PC-3 (cell line): ENCODE data around the gene DSG3. TPM values are rescaled to one million over a fixed set of nuclear protein-coding genes. Genes with fewer than 3 reads are reported as not detected.

Experiments used
- ATAC-seq: fragments of 200-7000 bp; cut with Tn5 transposase; 2 replicates; pipeline ENCODE4 v1.9.1; 2020; ENCODE audit warnings: mild to moderate bottlenecking, moderate library complexity
- BruUV-seq: library from RNA; stranded (reverse); fragments of 400-500 nt; replicated peaks from 2 replicates; lab custom pipeline; 2021; lab: Mats Ljungman, UMichigan
- CTCF ChIA-PET: fragments of 300-600 bp; sonication (Branson Sonifier 250); formaldehyde crosslinking; loops from one replicate; lab custom pipeline; 2022; ENCODE audit warnings: antibody characterized with exemption; lab: Charles Lee
- POLR2A ChIA-PET: fragments of 300-600 bp; sonication (Branson Sonifier 250); formaldehyde crosslinking; loops from one replicate; lab custom pipeline; 2022; ENCODE audit warnings: antibody characterized with exemption; ENCODE audit not compliant: unreplicated experiment; lab: Charles Lee
- DNase-seq: peaks from one replicate; pipeline ENCODE4 v3.0.0-alpha.2; 2015
- H2AFZ ChIP-seq: fragments of 300-600 bp; sonication (generic); 2 replicates; pipeline ENCODE4 v1.6.0; 2016; ENCODE audit warnings: antibody characterized with exemption, low read length
- H3F3A ChIP-seq: fragments of 300-600 bp; sonication (generic); one replicate; pipeline ENCODE4 v1.6.0; 2017; ENCODE audit warnings: antibody characterized with exemption, low read length, control low read depth, mild to moderate bottlenecking; ENCODE audit not compliant: unreplicated experiment
- H3K27ac ChIP-seq: fragments of 300-600 bp; sonication (generic); 2 replicates; pipeline ENCODE4 v1.5.1; 2016; ENCODE audit warnings: mild to moderate bottlenecking, low read length
- H3K27me3 ChIP-seq: fragments of 300-600 bp; sonication (generic); 2 replicates; pipeline ENCODE4 v1.6.1; 2016; ENCODE audit warnings: low read length, mixed read lengths
- H3K36me3 ChIP-seq: fragments of 300-600 bp; sonication (generic); 2 replicates; pipeline ENCODE4 v1.6.1; 2016; ENCODE audit warnings: low read depth, mixed run types, low read length, mixed read lengths
- H3K4me1 ChIP-seq: fragments of 300-600 bp; sonication (generic); 2 replicates; pipeline ENCODE4 v1.5.1; 2016; ENCODE audit warnings: low read length; ENCODE audit not compliant: insufficient read depth
- H3K4me2 ChIP-seq: fragments of 300-600 bp; sonication (generic); 2 replicates; pipeline ENCODE4 v1.6.0; 2016; ENCODE audit warnings: low read length
- H3K4me3 ChIP-seq: fragments of 300-600 bp; sonication (generic); 2 replicates; pipeline ENCODE4 v1.5.1; 2016; ENCODE audit warnings: mild to moderate bottlenecking, low read length, mixed read lengths
- H3K79me2 ChIP-seq: fragments of 300-600 bp; sonication (generic); 2 replicates; pipeline ENCODE4 v1.6.1; 2017; ENCODE audit warnings: low read length, mixed read lengths
- H3K9ac ChIP-seq: fragments of 300-600 bp; sonication (generic); 2 replicates; pipeline ENCODE4 v1.6.0; 2016; ENCODE audit warnings: mild to moderate bottlenecking, low read length
- H3K9me2 ChIP-seq: fragments of 300-600 bp; sonication (generic); replicated peaks from 2 replicates; pipeline ENCODE4 v1.6.1; 2016; ENCODE audit warnings: mixed run types, low read length, mixed read lengths
- H3K9me3 ChIP-seq: fragments of 300-600 bp; sonication (generic); 2 replicates; pipeline ENCODE4 v1.6.1; 2016; ENCODE audit warnings: low read length, mixed read lengths
- H4K20me1 ChIP-seq: fragments of 300-600 bp; sonication (generic); 2 replicates; pipeline ENCODE4 v1.6.1; 2016; ENCODE audit warnings: low read length, mixed read lengths
- EZH2 ChIP-seq: fragments of 300-600 bp; sonication (generic); IDR thresholded peaks from one replicate; pipeline ENCODE4 v1.6.1; 2017; ENCODE audit warnings: antibody characterized with exemption, mild to moderate bottlenecking, low read length; ENCODE audit not compliant: unreplicated experiment
- EZH2phosphoT487 ChIP-seq: fragments of 300-600 bp; sonication (generic); IDR thresholded peaks from 2 replicates; pipeline ENCODE4 v1.6.1; 2018; ENCODE audit warnings: mild to moderate bottlenecking, antibody characterized with exemption, low read length, borderline replicate concordance
- intact Hi-C: fragments of 100-400 bp; cut with micrococcal nuclease; formaldehyde crosslinking; loops from 2 replicates; pipeline ENCODE4 v1.9.0; 2023
- total RNA-seq: library from RNA; depleted of rRNA; stranded (reverse); fragments of >200 nt; gene quantifications from 2 replicates; pipeline ENCODE4 v1.2.3, GENCODE V29; 2014
- TF ChIP-seq, protein P1 (sequence below): fragments of 300-600 bp; sonication (generic); conservative IDR thresholded peaks from 2 replicates; pipeline ENCODE4 v1.5.1; 2017; ENCODE audit warnings: antibody characterized with exemption, low read depth, mild to moderate bottlenecking, low read length

Gene DSG3
- total RNA-seq, 1 experiment from 2014 or later: not detected

DNA sequence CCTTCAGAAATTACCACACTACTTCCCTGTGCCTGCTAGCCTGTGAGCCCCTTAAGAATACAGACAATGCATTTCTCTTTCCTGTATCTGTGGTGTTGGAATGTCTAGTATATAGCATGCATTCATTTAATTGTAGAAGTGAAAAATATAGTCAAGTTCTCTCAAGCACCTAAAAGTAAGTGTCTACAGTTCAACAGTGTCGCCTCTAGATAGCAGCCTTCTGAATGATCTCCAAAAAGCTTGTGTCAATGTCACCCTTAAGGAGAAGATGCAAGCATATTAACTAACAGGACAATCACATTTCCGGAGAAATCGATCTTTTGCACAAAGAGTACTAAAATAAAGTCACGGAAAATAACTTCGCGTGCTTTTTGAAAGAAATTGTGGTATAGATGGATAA, 27.5 kb upstream of the DSG3 start:
- H3K27ac ChIP-seq: no peak overlapping the region
- intact Hi-C loops: loop anchor here (5.0 kb wide), 2 partner anchors 153 to 423 kb away; no protein-coding TSS in a partner anchor
- H3K9ac ChIP-seq: no peak overlapping the region

DNA sequence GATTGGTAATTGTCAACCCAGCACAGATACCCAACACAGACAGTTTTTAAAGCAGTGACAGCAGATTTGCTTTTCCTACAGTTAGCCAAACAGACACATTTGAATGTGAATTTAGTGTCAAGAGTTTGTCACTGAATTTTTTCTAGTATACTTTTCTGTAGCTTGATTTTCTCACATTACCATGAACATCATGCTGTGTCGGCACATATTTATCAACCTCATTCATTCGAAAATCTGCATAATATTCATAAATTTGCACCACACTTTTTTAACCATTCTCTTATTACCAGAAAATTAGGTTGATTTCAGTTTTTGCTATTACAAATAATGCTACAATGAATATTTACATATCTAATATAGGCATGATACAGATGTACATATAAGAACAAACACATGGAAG, 27.0 kb upstream of the DSG3 start:
- Histone ChIP-seq H3K9me2 (no peaks in the 10 kb centered on the region), H3F3A (no peaks in the 10 kb centered on the region), H4K20me1 (no peaks in the 10 kb centered on the region), H2AFZ (no peak overlapping the region), H3K4me3 (no peak overlapping the region), H3K9me3 (no peaks in the 10 kb centered on the region), H3K36me3 (no peaks in the 10 kb centered on the region), H3K9ac (no peak overlapping the region), H3K79me2 (no peaks in the 10 kb centered on the region), H3K4me1 (no peaks in the 10 kb centered on the region), H3K4me2 (no peak overlapping the region), H3K27me3 (no peaks in the 10 kb centered on the region), H3K27ac (no peak overlapping the region)
- TF ChIP-seq EZH2: no peak
- TF ChIP-seq EZH2phosphoT487: no peak
- TF ChIP-seq, protein P1, sequence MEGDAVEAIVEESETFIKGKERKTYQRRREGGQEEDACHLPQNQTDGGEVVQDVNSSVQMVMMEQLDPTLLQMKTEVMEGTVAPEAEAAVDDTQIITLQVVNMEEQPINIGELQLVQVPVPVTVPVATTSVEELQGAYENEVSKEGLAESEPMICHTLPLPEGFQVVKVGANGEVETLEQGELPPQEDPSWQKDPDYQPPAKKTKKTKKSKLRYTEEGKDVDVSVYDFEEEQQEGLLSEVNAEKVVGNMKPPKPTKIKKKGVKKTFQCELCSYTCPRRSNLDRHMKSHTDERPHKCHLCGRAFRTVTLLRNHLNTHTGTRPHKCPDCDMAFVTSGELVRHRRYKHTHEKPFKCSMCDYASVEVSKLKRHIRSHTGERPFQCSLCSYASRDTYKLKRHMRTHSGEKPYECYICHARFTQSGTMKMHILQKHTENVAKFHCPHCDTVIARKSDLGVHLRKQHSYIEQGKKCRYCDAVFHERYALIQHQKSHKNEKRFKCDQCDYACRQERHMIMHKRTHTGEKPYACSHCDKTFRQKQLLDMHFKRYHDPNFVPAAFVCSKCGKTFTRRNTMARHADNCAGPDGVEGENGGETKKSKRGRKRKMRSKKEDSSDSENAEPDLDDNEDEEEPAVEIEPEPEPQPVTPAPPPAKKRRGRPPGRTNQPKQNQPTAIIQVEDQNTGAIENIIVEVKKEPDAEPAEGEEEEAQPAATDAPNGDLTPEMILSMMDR: no peak
- DNase-seq: no peak
- ATAC-seq: no peak
- CTCF ChIA-PET: no interaction called here
- POLR2A ChIA-PET: no interaction called here
- BruUV-seq: no TSS peak
- intact Hi-C loops: loop anchor here (5.0 kb wide), 2 partner anchors 153 to 423 kb away; no protein-coding TSS in a partner anchor

More for the DNA sequence above, 27.5 kb upstream of the DSG3 start:
- Histone ChIP-seq H3K9me2 (no peaks in the 10 kb centered on the region), H3K4me1 (no peaks in the 10 kb centered on the region), H3K4me2 (no peak overlapping the region), H3K36me3 (no peaks in the 10 kb centered on the region), H3K79me2 (no peaks in the 10 kb centered on the region), H3K4me3 (no peak overlapping the region), H2AFZ (no peak overlapping the region), H3K27me3 (no peaks in the 10 kb centered on the region), H4K20me1 (no peaks in the 10 kb centered on the region), H3K9me3 (no peaks in the 10 kb centered on the region), H3F3A (no peaks in the 10 kb centered on the region)
- ATAC-seq (no peak), DNase-seq (no peak)
- ChIA-PET POLR2A (no interaction called here), CTCF (no interaction called here)
- TF ChIP-seq, protein P1: no peak
- no peak for TF ChIP-seq EZH2
- BruUV-seq: no TSS peak

DNA sequence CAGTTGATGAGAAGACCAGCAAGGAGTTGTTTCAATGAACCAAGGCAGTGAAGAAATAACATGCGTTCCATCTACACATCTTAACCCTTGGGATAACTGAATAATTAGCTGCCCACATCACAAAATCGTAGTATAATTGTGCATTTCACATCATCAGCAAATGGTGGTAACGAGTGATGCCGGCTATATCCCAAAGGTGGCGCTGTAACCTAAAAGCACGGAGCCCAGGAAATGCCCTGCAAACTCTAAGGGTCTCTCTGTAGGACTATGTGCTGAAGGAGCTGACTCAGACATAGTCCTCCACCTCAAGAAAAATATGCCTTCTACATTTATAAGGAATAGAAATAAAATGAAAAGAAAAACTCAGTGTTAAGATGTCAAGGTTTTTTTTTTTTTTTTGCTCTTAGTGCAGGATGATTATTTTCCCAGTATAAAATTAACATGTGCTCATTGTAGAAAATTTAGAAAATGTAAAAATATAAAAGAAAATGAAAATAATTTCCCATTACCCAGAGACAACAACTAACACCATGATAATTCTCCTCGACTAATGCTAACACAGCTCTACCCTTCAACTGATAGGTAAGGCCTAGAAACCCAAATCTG, 23.1 kb upstream of the DSG3 start:
- ATAC-seq: peak; percentile 59
- TF ChIP-seq EZH2phosphoT487: no peak
- TF ChIP-seq, protein P1: peak; percentile 76
- Histone ChIP-seq H3K27me3 (no peaks in the 10 kb centered on the region), H3K9me2 (no peaks in the 10 kb centered on the region), H3K9me3 (no peaks in the 10 kb centered on the region), H3F3A (no peaks in the 10 kb centered on the region), H3K27ac (no peak overlapping the region), H3K9ac (no peak overlapping the region), H2AFZ (no peak overlapping the region), H3K36me3 (no peaks in the 10 kb centered on the region), H3K4me1 (peaks cover 4% of the 10 kb centered on the region; the same call in 1 of the 2 replicates), H4K20me1 (no peaks in the 10 kb centered on the region), H3K4me3 (no peak overlapping the region), H3K79me2 (no peaks in the 10 kb centered on the region), H3K4me2 (no peak overlapping the region)
- ChIA-PET CTCF (interaction anchor here (0.5 to 1.0 kb wide), 2 partner anchors 23 to 88 kb away, joined by 3 read pairs; no protein-coding TSS in a partner anchor), POLR2A (no interaction called here)
- no TSS peak for BruUV-seq
- intact Hi-C loops: loop anchor here (1.0 to 5.0 kb wide), 4 partner anchors 82 to 427 kb away; no protein-coding TSS in a partner anchor
- DNase-seq: peak; percentile 46
